Measurements from ENCODE around the gene PAN3.

The PAN3 gene

DNA sequence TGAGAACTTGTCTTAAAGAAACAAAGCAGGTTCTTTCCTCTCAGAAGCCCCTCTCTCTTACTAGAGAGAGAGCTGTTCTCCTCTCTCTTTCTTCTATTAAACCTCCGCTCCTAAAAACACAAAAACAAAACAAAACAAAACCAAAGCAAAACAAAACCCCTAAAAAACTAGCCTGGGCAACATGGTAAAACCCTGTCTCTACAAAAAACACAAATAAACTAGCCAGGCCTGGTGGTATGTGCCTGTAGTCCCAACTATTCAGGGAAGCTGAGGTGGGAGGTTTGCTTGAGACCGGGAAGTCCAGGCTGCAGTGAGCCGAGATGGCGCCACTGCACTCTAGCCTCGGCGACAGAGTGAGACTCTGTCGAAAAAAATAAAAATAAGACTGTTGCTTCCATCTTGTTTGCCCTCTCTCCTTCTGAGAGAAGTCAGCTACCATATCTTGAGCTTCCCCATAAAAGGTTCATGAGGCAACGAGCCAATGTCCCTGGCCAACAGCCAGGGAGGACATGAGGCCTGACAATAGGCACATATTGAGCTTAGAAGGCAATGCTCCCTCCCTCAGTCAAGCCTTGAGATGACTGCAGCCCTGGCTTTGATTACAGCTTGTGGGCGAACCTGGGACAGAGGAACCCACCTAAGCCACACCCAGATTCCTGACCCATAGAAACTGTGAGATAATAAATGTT, 20.5 kb upstream of the PAN3 start:
- H3K4me3 ChIP-seq (ENCODE audit: low read depth, low read length) = no peak overlapping the region
- TF ChIP-seq CTCF (IDR thresholded peaks at IDR 0.05; ENCODE audit: insufficient read depth, low read depth, low read length, missing control alignments) = no peak
- DNase-seq (ENCODE audit: low read depth) = no peak

DNA sequence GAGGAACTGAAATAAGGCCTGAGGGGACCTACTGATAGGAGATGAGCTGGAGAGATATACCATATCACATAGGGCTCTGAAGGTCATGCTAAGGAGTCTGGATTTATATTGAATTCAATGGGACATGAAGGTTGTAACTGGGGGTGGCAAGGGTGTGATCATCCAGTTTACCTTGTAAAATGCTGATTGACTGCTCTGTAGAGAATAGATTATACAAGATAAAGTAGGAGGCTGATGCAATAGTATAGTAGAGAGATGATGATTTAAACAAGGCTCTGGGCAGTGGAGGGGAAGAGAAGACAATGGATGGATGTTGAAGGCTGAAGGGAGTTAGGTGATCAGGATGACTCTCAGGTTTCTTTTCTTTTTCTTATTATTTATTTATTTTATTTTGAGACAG, 18.0 kb upstream of the PAN3 start:
- no peak for TF ChIP-seq CTCF (IDR thresholded peaks at IDR 0.05; ENCODE audit: insufficient read depth, low read depth, low read length, missing control alignments)
- no peak overlapping the region for H3K4me3 ChIP-seq (ENCODE audit: low read depth, low read length)
- DNase-seq (ENCODE audit: low read depth) = no peak

- DNase-seq (ENCODE audit: low read depth) = no peak
- TF ChIP-seq CTCF (IDR thresholded peaks at IDR 0.05; ENCODE audit: insufficient read depth, low read depth, low read length, missing control alignments) = no peak
- no peak overlapping the region for H3K4me3 ChIP-seq (ENCODE audit: low read depth, low read length)
Measured at GRCh38 chr13:28121224-28121623, 17.1 kb upstream of the PAN3 start.

DNA sequence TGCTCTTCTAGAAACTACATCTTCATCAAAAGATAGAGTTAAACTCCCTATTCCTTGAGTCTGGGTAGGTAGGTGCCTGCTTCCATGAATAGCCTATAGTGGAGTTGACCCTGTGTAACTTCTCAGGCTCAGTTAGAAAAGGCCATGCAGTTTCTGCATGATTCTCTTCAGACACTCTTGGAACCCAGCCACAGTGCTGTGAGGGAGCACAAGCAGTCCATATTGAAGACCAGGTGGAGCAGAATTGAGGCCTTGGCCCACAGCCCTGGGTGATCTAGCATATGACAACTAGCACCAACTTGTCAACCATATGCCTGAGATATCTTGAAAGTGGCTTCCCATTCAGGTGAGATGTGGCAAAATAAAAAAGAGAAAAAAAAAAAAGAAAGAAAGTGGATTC, 10.3 kb upstream of the PAN3 start:
- no peak for TF ChIP-seq CTCF (IDR thresholded peaks at IDR 0.05; ENCODE audit: insufficient read depth, low read depth, low read length, missing control alignments)
- H3K4me3 ChIP-seq (ENCODE audit: low read depth, low read length) = no peak overlapping the region
- DNase-seq (ENCODE audit: low read depth) = no peak

DNA sequence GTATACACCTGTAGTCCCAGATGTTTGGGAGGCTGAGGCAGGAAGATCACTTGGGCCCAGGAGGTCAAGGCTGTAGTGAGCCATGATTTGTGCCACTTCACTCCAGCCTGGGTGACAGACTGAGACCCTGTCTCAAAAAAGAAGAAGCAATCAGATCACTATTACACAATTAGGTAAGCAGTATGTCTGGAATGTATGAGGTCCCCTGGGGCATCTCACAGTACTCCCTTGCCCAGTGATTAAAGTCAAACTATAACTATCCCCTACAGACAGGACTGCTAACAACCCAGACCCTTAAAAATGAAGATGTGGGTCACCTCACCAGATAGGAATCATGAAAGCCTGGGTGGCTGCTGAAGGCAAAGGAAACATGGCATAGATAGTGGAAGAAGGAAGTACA, 9.4 kb upstream of the PAN3 start:
- no peak for TF ChIP-seq CTCF (IDR thresholded peaks at IDR 0.05; ENCODE audit: insufficient read depth, low read depth, low read length, missing control alignments)
- H3K4me3 ChIP-seq (ENCODE audit: low read depth, low read length) = no peak overlapping the region
- no peak for DNase-seq (ENCODE audit: low read depth)

GRCh38 chr13:28129911-28130693, 8.2 kb upstream of the PAN3 start:
- no peak for DNase-seq (ENCODE audit: low read depth)
- no peak overlapping the region for H3K4me3 ChIP-seq (ENCODE audit: low read depth, low read length)
- TF ChIP-seq CTCF (IDR thresholded peaks at IDR 0.05; ENCODE audit: insufficient read depth, low read depth, low read length, missing control alignments) = no peak
